Activated CD4-positive, alpha-beta T cell treated with anti-CD3 and anti-CD28 coated beads, Interleukin-2, amount 10 ng/mL, durations not matched to agents 24 days and 14 days (primary cell): ENCODE data around the gene CD68. TPM values are rescaled to one million over a fixed set of nuclear protein-coding genes. Genes with fewer than 3 reads are reported as not detected.

Source experiments
- DNase-seq: peaks from one replicate; pipeline ENCODE4 v3.0.0; 2022
- H3K27ac Mint-ChIP-seq: one replicate; pipeline ENCODE4 v1.8.0; 2022; ENCODE audit warnings: mild to moderate bottlenecking, mixed read lengths
- H3K27me3 Mint-ChIP-seq: one replicate; pipeline ENCODE4 v1.8.0; 2022; ENCODE audit warnings: mixed read lengths
- H3K36me3 Mint-ChIP-seq: one replicate; pipeline ENCODE4 v1.8.0; 2022; ENCODE audit warnings: low read depth, mild to moderate bottlenecking, mixed read lengths
- H3K4me1 Mint-ChIP-seq: one replicate; pipeline ENCODE4 v1.8.0; 2021; ENCODE audit warnings: mixed read lengths
- H3K4me3 Mint-ChIP-seq: one replicate; pipeline ENCODE4 v1.8.0; 2022; ENCODE audit warnings: mild to moderate bottlenecking, moderate library complexity, mixed read lengths
- H3K9me3 Mint-ChIP-seq: one replicate; pipeline ENCODE4 v1.8.0; 2021; ENCODE audit warnings: mixed read lengths
- intact Hi-C: fragments of 100-400 bp; cut with micrococcal nuclease; formaldehyde crosslinking; loops from one replicate; pipeline ENCODE4 v1.15.1; 2023
- total RNA-seq: library from RNA; stranded (reverse); gene quantifications from 2 replicates; pipeline ENCODE4 v1.2.3, GENCODE V29; 2022

Gene CD68
- 3.2 and 3.5 TPM in 2 replicates for total RNA-seq

- Mint-ChIP-seq H3K36me3 (peaks cover 79% of the 10 kb centered on the region), H3K27me3 (no peaks in the 10 kb centered on the region)
These were observed at the start of gene CD68 for GRCh38 chr17:7579001-7579833. TSS of gene CD68 (plus strand) at chr17:7579638. CDS start at chr17:7579678, 40 bp downstream.

GRCh38 chr17:7530023-7530900, 49.2 kb upstream of the CD68 start:
- Mint-ChIP-seq H3K27me3 (peaks cover 3% of the 10 kb centered on the region), H3K9me3 (peaks cover 9% of the 10 kb centered on the region), H3K27ac (no peak overlapping the region), H3K4me1 (no peaks in the 10 kb centered on the region), H3K4me3 (no peak overlapping the region), H3K36me3 (peaks cover 2% of the 10 kb centered on the region)
- no peak for DNase-seq
- intact Hi-C loops: no loop called here

More at GRCh38 chr17:7579001-7579833, at the start of gene CD68:
- H3K4me3 Mint-ChIP-seq: peak within 1 kb of the TSS; percentile 69
- no peaks in the 10 kb centered on the region for H3K9me3 Mint-ChIP-seq
- peaks cover 74% of the 10 kb centered on the region for H3K4me1 Mint-ChIP-seq
- intact Hi-C loops: loop anchor here (2.0 to 10.0 kb wide), 2 partner anchors 256 to 270 kb away; partner anchors contain the start of gene KDM6B
- DNase-seq: peak; percentile 83
- H3K27ac Mint-ChIP-seq: peak within 1 kb of the TSS; percentile 87

- peaks cover 2% of the 10 kb centered on the region for H3K36me3 Mint-ChIP-seq
- no peak for DNase-seq
- no peak overlapping the region for H3K27ac Mint-ChIP-seq
- H3K4me3 Mint-ChIP-seq: no peak overlapping the region
- peaks cover 10% of the 10 kb centered on the region for H3K27me3 Mint-ChIP-seq
- H3K9me3 Mint-ChIP-seq: no peaks in the 10 kb centered on the region
- no peaks in the 10 kb centered on the region for H3K4me1 Mint-ChIP-seq
- intact Hi-C loops: no loop called here
These were observed 41.4 kb upstream of the CD68 start for GRCh38 chr17:7538050-7538449.

GRCh38 chr17:7538891-7539545, 40.4 kb upstream of the CD68 start:
- Mint-ChIP-seq H3K4me3 (no peak overlapping the region), H3K27ac (no peak overlapping the region), H3K36me3 (peaks cover 2% of the 10 kb centered on the region), H3K9me3 (no peaks in the 10 kb centered on the region), H3K4me1 (no peaks in the 10 kb centered on the region), H3K27me3 (peaks cover 17% of the 10 kb centered on the region)
- no peak for DNase-seq
- intact Hi-C loops: no loop called here

- Mint-ChIP-seq H3K9me3 (no peaks in the 10 kb centered on the region), H3K4me1 (no peaks in the 10 kb centered on the region), H3K36me3 (peaks cover 2% of the 10 kb centered on the region), H3K27ac (no peak overlapping the region), H3K27me3 (peaks cover 11% of the 10 kb centered on the region), H3K4me3 (no peak overlapping the region)
- intact Hi-C loops: no loop called here
- DNase-seq: no peak
These were observed 38.3 kb upstream of the CD68 start for GRCh38 chr17:7541074-7541621.

GRCh38 chr17:7544911-7545310, 34.5 kb upstream of the CD68 start:
- DNase-seq: no peak
- intact Hi-C loops: no loop called here
- Mint-ChIP-seq H3K9me3 (no peaks in the 10 kb centered on the region), H3K4me1 (peaks cover 17% of the 10 kb centered on the region), H3K27me3 (peaks cover 11% of the 10 kb centered on the region), H3K36me3 (no peaks in the 10 kb centered on the region), H3K27ac (no peak overlapping the region), H3K4me3 (no peak overlapping the region)

GRCh38 chr17:7548585-7549400, 30.6 kb upstream of the CD68 start, which contains the start of gene TNFSF12:
TSS of gene TNFSF12 (plus strand) at chr17:7549058. CDS start at chr17:7549154, 96 bp downstream.
- peaks cover 50% of the 10 kb centered on the region for H3K4me1 Mint-ChIP-seq
- DNase-seq: peak; percentile 89

GRCh38 chr17:7549401-7550055, 29.9 kb upstream of the CD68 start:
- peak; percentile 80 for DNase-seq
- H3K9me3 Mint-ChIP-seq: no peaks in the 10 kb centered on the region
- peak overlapping the region; percentile 83 for H3K4me3 Mint-ChIP-seq
- H3K4me1 Mint-ChIP-seq: peaks cover 53% of the 10 kb centered on the region
- H3K27me3 Mint-ChIP-seq: no peaks in the 10 kb centered on the region
- H3K27ac Mint-ChIP-seq: peak overlapping the region; percentile 65
- H3K36me3 Mint-ChIP-seq: peaks cover 16% of the 10 kb centered on the region
- intact Hi-C loops: loop anchor here (2.0 kb wide), 1 partner anchor 65 kb away; the partner anchor contains the start of gene POLR2A

More at GRCh38 chr17:7548585-7549400, 30.6 kb upstream of the CD68 start, which contains the start of gene TNFSF12:
- intact Hi-C loops: loop anchor here (2.0 kb wide), 1 partner anchor 64 kb away; the partner anchor contains the start of gene POLR2A
- Mint-ChIP-seq H3K36me3 (peaks cover 14% of the 10 kb centered on the region), H3K27me3 (no peaks in the 10 kb centered on the region), H3K27ac (peak within 1 kb of the TSS; percentile 83), H3K9me3 (no peaks in the 10 kb centered on the region), H3K4me3 (peak within 1 kb of the TSS; percentile 83)

GRCh38 chr17:7550344-7550743, 29.1 kb upstream of the CD68 start:
- Mint-ChIP-seq H3K36me3 (peaks cover 21% of the 10 kb centered on the region), H3K27me3 (no peaks in the 10 kb centered on the region), H3K9me3 (no peaks in the 10 kb centered on the region), H3K4me1 (peaks cover 57% of the 10 kb centered on the region), H3K27ac (peak overlapping the region; percentile 65), H3K4me3 (peak overlapping the region; percentile 83)
- no peak for DNase-seq
- intact Hi-C loops: no loop called here

- Mint-ChIP-seq H3K4me3 (peak overlapping the region; percentile 73), H3K36me3 (peaks cover 26% of the 10 kb centered on the region), H3K27ac (peak overlapping the region; percentile 87), H3K9me3 (no peaks in the 10 kb centered on the region), H3K4me1 (peaks cover 62% of the 10 kb centered on the region), H3K27me3 (no peaks in the 10 kb centered on the region)
- intact Hi-C loops: no loop called here
- peak; percentile 64 for DNase-seq
These were observed 28.0 kb upstream of the CD68 start for GRCh38 chr17:7551396-7551795.

- H3K4me1 Mint-ChIP-seq: peaks cover 62% of the 10 kb centered on the region
These were observed 26.8 kb upstream of the CD68 start for GRCh38 chr17:7552621-7553051.

GRCh38 chr17:7553356-7553755, 26.1 kb upstream of the CD68 start:
- Mint-ChIP-seq H3K9me3 (no peaks in the 10 kb centered on the region), H3K4me3 (peak overlapping the region; percentile 64), H3K27me3 (no peaks in the 10 kb centered on the region), H3K27ac (peak overlapping the region; percentile 87), H3K4me1 (peaks cover 62% of the 10 kb centered on the region), H3K36me3 (peaks cover 33% of the 10 kb centered on the region)
- peak; percentile 58 for DNase-seq
- intact Hi-C loops: no loop called here

More at GRCh38 chr17:7552621-7553051, 26.8 kb upstream of the CD68 start:
- Mint-ChIP-seq H3K9me3 (no peaks in the 10 kb centered on the region), H3K36me3 (peaks cover 30% of the 10 kb centered on the region), H3K27me3 (no peaks in the 10 kb centered on the region), H3K4me3 (peak overlapping the region; percentile 64), H3K27ac (peak overlapping the region; percentile 87)
- peak; percentile 89 for DNase-seq
- intact Hi-C loops: loop anchor here (1.0 kb wide), 1 partner anchor 9 kb away; the partner anchor contains the start of gene SENP3
